ENCODE data around the gene OVCA2. TPM values are rescaled to one million over a fixed set of nuclear protein-coding genes. Genes with fewer than 3 reads are reported as not detected.

The OVCA2 gene
- total and polyA plus RNA-seq, 2 experiments from 2014 or later = 49.2 to 72.5 TPM

DNA sequence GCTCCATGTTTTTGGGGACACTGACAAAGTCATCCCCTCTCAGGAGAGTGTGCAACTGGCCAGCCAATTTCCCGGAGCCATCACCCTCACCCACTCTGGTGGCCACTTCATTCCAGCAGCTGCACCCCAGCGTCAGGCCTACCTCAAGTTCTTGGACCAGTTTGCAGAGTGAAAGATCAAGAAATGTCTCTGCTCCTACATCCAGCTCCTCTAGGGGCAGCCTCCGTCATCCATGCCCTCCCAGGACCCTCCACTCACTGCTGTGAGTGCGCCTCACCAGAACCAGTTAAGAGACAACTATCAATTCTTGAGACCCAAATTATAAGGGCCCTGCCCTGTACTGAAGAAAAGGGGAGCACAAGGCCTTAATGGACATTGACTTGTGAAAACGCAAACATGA lies 1.1 kb downstream of the OVCA2 start:
- peak overlapping the region; percentile 93 for H3K27ac ChIP-seq
- 92% methylated on average over 5 of the region's 5 CpGs for WGBS (ENCODE audit: low lambda C conversion rate, missing lambda C conversion rate)
- H3K36me3 ChIP-seq (replicated peaks; ENCODE audit: insufficient read depth, low read depth) = no peaks in the 10 kb centered on the region

DNA sequence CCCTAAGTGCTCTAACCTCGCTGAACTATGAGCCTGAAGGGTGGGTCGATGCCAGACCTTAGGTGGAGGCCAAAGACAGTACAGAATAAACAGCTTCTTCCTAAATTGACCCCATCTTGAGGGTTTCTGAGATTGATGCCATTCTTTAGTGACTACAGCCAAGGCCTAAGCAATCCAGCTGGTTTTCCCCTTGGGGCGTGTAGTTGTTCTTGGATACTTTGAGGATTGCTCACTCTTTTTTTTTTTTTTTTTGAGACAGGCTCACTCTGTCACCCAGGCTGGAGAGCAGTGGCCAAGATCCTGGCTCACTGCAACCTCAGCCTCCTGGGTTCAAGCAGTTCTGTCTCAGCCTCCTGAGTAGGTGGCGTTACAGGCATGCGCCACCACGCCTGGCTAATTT lies 2.0 kb downstream of the OVCA2 start:
- no peak overlapping the region for H2AFZ ChIP-seq
- peaks cover 27% of the 10 kb centered on the region for H3K79me2 ChIP-seq
- no peak overlapping the region for H3K4me2 ChIP-seq
- DNase-seq (ENCODE audit: low spot score) = no peak
- H3K27me3 ChIP-seq = peaks cover 3% of the 10 kb centered on the region
- WGBS (ENCODE audit: low lambda C conversion rate, missing lambda C conversion rate) = 95% methylated on average over 6 of the region's 6 CpGs
- no peaks in the 10 kb centered on the region for H3K9me3 ChIP-seq (ENCODE audit: low read depth)
- H3K4me3 ChIP-seq = no peak overlapping the region
- TF ChIP-seq EZH2 (IDR thresholded peaks at IDR 0.05; ENCODE audit: borderline replicate concordance) = no peak
- no peak for TF ChIP-seq EZH2phosphoT487 (IDR thresholded peaks at IDR 0.05; ENCODE audit: low read depth, severe bottlenecking, unreplicated experiment)
- TF ChIP-seq, protein P1, sequence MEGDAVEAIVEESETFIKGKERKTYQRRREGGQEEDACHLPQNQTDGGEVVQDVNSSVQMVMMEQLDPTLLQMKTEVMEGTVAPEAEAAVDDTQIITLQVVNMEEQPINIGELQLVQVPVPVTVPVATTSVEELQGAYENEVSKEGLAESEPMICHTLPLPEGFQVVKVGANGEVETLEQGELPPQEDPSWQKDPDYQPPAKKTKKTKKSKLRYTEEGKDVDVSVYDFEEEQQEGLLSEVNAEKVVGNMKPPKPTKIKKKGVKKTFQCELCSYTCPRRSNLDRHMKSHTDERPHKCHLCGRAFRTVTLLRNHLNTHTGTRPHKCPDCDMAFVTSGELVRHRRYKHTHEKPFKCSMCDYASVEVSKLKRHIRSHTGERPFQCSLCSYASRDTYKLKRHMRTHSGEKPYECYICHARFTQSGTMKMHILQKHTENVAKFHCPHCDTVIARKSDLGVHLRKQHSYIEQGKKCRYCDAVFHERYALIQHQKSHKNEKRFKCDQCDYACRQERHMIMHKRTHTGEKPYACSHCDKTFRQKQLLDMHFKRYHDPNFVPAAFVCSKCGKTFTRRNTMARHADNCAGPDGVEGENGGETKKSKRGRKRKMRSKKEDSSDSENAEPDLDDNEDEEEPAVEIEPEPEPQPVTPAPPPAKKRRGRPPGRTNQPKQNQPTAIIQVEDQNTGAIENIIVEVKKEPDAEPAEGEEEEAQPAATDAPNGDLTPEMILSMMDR (IDR thresholded peaks at IDR 0.05; ENCODE audit: poor library complexity) = no peak
- H4K20me1 ChIP-seq (ENCODE audit: insufficient read depth, poor library complexity, severe bottlenecking) = no peaks in the 10 kb centered on the region
- H3K4me1 ChIP-seq (ENCODE audit: insufficient read depth) = peaks cover 11% of the 10 kb centered on the region
- H3K36me3 ChIP-seq (replicated peaks; ENCODE audit: insufficient read depth, low read depth) = no peaks in the 10 kb centered on the region
- H3K27ac ChIP-seq = no peak overlapping the region
- no peaks in the 10 kb centered on the region for H3K9me2 ChIP-seq (replicated peaks; ENCODE audit: insufficient read depth)

More for the DNA sequence above, 1.1 kb downstream of the OVCA2 start:
- H3K9me2 ChIP-seq (replicated peaks; ENCODE audit: insufficient read depth) = no peaks in the 10 kb centered on the region
- H3K27me3 ChIP-seq = no peaks in the 10 kb centered on the region
- TF ChIP-seq EZH2phosphoT487 (IDR thresholded peaks at IDR 0.05; ENCODE audit: low read depth, severe bottlenecking, unreplicated experiment) (no peak), EZH2 (IDR thresholded peaks at IDR 0.05; ENCODE audit: borderline replicate concordance) (no peak)
- TF ChIP-seq, protein P1 (IDR thresholded peaks at IDR 0.05; ENCODE audit: poor library complexity) = no peak
- no peaks in the 10 kb centered on the region for H4K20me1 ChIP-seq (ENCODE audit: insufficient read depth, poor library complexity, severe bottlenecking)
- H3K4me1 ChIP-seq (ENCODE audit: insufficient read depth) = peaks cover 8% of the 10 kb centered on the region
- H3K4me2 ChIP-seq = peak overlapping the region; percentile 93
- no peaks in the 10 kb centered on the region for H3K9me3 ChIP-seq (ENCODE audit: low read depth)
- peaks cover 27% of the 10 kb centered on the region for H3K79me2 ChIP-seq
- no peak for DNase-seq (ENCODE audit: low spot score)
- H2AFZ ChIP-seq = no peak overlapping the region
- H3K4me3 ChIP-seq = no peak overlapping the region

- H3K27ac ChIP-seq = no peak overlapping the region
Measured at GRCh38 chr17:2044263-2044894, 2.6 kb downstream of the OVCA2 start.

More at GRCh38 chr17:2044263-2044894, 2.6 kb downstream of the OVCA2 start:
- Histone ChIP-seq H3K4me3 (no peak overlapping the region), H3K79me2 (peaks cover 27% of the 10 kb centered on the region), H4K20me1 (ENCODE audit: insufficient read depth, poor library complexity, severe bottlenecking) (no peaks in the 10 kb centered on the region), H2AFZ (no peak overlapping the region), H3K36me3 (replicated peaks; ENCODE audit: insufficient read depth, low read depth) (no peaks in the 10 kb centered on the region), H3K4me2 (no peak overlapping the region), H3K9me3 (ENCODE audit: low read depth) (no peaks in the 10 kb centered on the region), H3K27me3 (peaks cover 3% of the 10 kb centered on the region), H3K4me1 (ENCODE audit: insufficient read depth) (peaks cover 17% of the 10 kb centered on the region), H3K9me2 (replicated peaks; ENCODE audit: insufficient read depth) (no peaks in the 10 kb centered on the region)
- WGBS (ENCODE audit: low lambda C conversion rate, missing lambda C conversion rate) = 96% methylated on average over 5 of the region's 5 CpGs
- no peak for DNase-seq (ENCODE audit: low spot score)
- TF ChIP-seq, protein P1 (IDR thresholded peaks at IDR 0.05; ENCODE audit: poor library complexity) = no peak
- TF ChIP-seq EZH2 (IDR thresholded peaks at IDR 0.05; ENCODE audit: borderline replicate concordance) (no peak), EZH2phosphoT487 (IDR thresholded peaks at IDR 0.05; ENCODE audit: low read depth, severe bottlenecking, unreplicated experiment) (no peak)

All from hepatocyte (in vitro differentiated cells).